Activated CD8-positive, alpha-beta T cell treated with anti-CD3 and anti-CD28 coated beads, Interleukin-2, amount 10 ng/mL, durations not matched to agents 7 days and 5 days (primary cell): ENCODE measurements around the gene KAT7. TPM values are rescaled to one million over a fixed set of nuclear protein-coding genes. Genes with fewer than 3 reads are reported as not detected.
"Not testable (repeated sequence)": the region's sequence is repeated elsewhere in the genome, so short reads cannot be mapped to it uniquely, and the experiment has no call there.

ENCODE experiments used
- ATAC-seq: fragments of 150-1000 bp; cut with Tn5 transposase; one replicate; pipeline ENCODE4 v1.10.0; 2021; ENCODE audit warnings: moderate library complexity
- CTCF ChIA-PET: fragments of 350-600 bp; sonication (Branson Sonifier 250); formaldehyde crosslinking; loops from one replicate; lab custom pipeline; 2021; ENCODE audit warnings: antibody characterized with exemption; lab: Charles Lee
- POLR2A ChIA-PET: fragments of 350-600 bp; sonication (Branson Sonifier 250); formaldehyde crosslinking; loops from one replicate; lab custom pipeline; 2021; ENCODE audit warnings: antibody characterized with exemption; lab: Charles Lee
- DNase-seq: peaks from one replicate; pipeline ENCODE4 v3.0.0-alpha.2; 2020
- H3K27ac Mint-ChIP-seq: one replicate; pipeline ENCODE4 v1.8.0; 2021; ENCODE audit warnings: mild to moderate bottlenecking, mixed read lengths
- H3K27me3 Mint-ChIP-seq: one replicate; pipeline ENCODE4 v1.8.0; 2021; ENCODE audit warnings: low read depth, mixed read lengths
- H3K36me3 Mint-ChIP-seq: one replicate; pipeline ENCODE4 v1.8.0; 2021; ENCODE audit warnings: low read depth, mixed read lengths
- H3K4me1 Mint-ChIP-seq: one replicate; pipeline ENCODE4 v1.8.0; 2021; ENCODE audit warnings: low read depth, mixed read lengths
- H3K4me3 Mint-ChIP-seq: one replicate; pipeline ENCODE4 v1.8.0; 2021; ENCODE audit warnings: mild to moderate bottlenecking, mixed read lengths
- H3K9me3 Mint-ChIP-seq: one replicate; pipeline ENCODE4 v1.8.0; 2022; ENCODE audit warnings: mixed read lengths; ENCODE audit not compliant: insufficient read depth
- total RNA-seq, 2 experiments: library from RNA; stranded (reverse); gene quantifications; one replicate each; pipeline ENCODE4 v1.2.3, GENCODE V29; 2021

The KAT7 gene
- total RNA-seq, 2 experiments from 2014 or later: 75.8 to 76.0 TPM

DNA sequence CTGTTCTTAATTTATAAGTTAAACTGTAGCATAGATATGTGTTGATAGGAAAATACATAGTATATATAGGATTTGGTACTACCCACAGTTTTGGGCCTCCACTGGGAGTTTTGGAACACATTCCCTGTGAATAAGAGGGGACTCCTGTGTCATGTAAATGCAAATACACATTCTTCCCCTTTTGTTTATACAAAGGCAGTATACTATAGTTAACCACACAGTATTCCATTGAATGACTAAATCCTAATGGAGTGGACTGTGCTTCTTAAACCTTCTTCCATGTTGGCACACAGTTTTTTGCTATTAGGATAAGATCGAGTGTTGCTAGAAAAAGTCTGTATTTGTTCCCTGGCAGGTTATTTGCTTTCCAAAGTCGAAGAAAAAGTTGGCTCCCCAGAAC lies 37.2 kb downstream of the KAT7 start:
- ChIA-PET CTCF (no interaction called here), POLR2A (no interaction called here)
- Mint-ChIP-seq H3K4me3 (no peak overlapping the region), H3K36me3 (peaks cover 74% of the 10 kb centered on the region), H3K27ac (no peak overlapping the region), H3K27me3 (no peaks in the 10 kb centered on the region), H3K4me1 (peaks cover 9% of the 10 kb centered on the region), H3K9me3 (no peaks in the 10 kb centered on the region)
- DNase-seq (no peak), ATAC-seq (no peak)

DNA sequence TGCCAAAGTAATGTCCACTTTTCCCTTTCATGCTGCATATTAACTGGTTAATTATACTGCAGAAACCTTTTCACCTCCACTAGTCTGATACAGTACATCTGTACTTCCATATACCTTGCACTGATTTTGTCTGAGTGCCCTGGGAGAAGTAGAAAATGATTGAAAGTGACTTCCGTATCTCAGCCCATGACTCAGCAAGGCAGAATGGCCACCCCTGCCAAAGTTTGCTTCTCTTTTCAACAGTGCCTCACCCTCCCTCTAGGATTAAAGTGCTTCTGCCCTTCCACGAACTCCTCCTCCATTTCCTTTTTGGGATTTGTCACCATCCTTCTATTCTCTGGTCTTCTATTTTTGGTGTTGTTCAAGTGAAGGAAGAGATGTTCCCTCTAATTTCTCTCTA lies 39.8 kb downstream of the KAT7 start:
- H3K27ac Mint-ChIP-seq, H3K27me3 Mint-ChIP-seq, POLR2A ChIA-PET, H3K4me3 Mint-ChIP-seq, H3K9me3 Mint-ChIP-seq, ATAC-seq, DNase-seq, CTCF ChIA-PET, H3K4me1 Mint-ChIP-seq: not testable (repeated sequence)
- peaks cover 66% of the 10 kb centered on the region for H3K36me3 Mint-ChIP-seq

GRCh38 chr17:49829026-49829425 lies 40.5 kb downstream of the KAT7 start:
- DNase-seq (no peak), ATAC-seq (no peak)
- ChIA-PET CTCF (interaction anchor here (0.9 kb wide), 1 partner anchor 169 kb away, joined by 3 read pairs; no protein-coding TSS in a partner anchor), POLR2A (no interaction called here)
- H3K36me3 Mint-ChIP-seq: peaks cover 67% of the 10 kb centered on the region
- H3K9me3 Mint-ChIP-seq: no peaks in the 10 kb centered on the region
- H3K27me3 Mint-ChIP-seq: no peaks in the 10 kb centered on the region
- H3K4me3 Mint-ChIP-seq: no peak overlapping the region
- H3K4me1 Mint-ChIP-seq: no peaks in the 10 kb centered on the region
- H3K27ac Mint-ChIP-seq: no peak overlapping the region

- H3K4me3 Mint-ChIP-seq: no peak overlapping the region
- no peaks in the 10 kb centered on the region for H3K27me3 Mint-ChIP-seq
- ChIA-PET CTCF (interaction anchor here (0.9 to 2.0 kb wide), 3 partner anchors 166 to 273 kb away, joined by 3 to 5 read pairs (median 3); no protein-coding TSS in a partner anchor), POLR2A (interaction anchor here (0.5 kb wide), 1 partner anchor 78 kb away, joined by 3 read pairs; no protein-coding TSS in a partner anchor)
- DNase-seq (no peak), ATAC-seq (no peak)
- H3K27ac Mint-ChIP-seq: no peak overlapping the region
- no peaks in the 10 kb centered on the region for H3K9me3 Mint-ChIP-seq
- no peaks in the 10 kb centered on the region for H3K4me1 Mint-ChIP-seq
- H3K36me3 Mint-ChIP-seq: peaks cover 66% of the 10 kb centered on the region
Observed at GRCh38 chr17:49830605-49831004, 42.1 kb downstream of the KAT7 start.

GRCh38 chr17:49832840-49833599 lies 44.5 kb downstream of the KAT7 start:
- H3K27ac Mint-ChIP-seq: no peak overlapping the region
- no peak for ATAC-seq
- no peaks in the 10 kb centered on the region for H3K9me3 Mint-ChIP-seq
- peaks cover 61% of the 10 kb centered on the region for H3K36me3 Mint-ChIP-seq
- DNase-seq: no peak
- H3K27me3 Mint-ChIP-seq: no peaks in the 10 kb centered on the region
- ChIA-PET POLR2A (interaction anchor here (0.6 to 1.3 kb wide), 2 partner anchors 30 to 86 kb away, joined by 3 to 4 read pairs; no protein-coding TSS in a partner anchor), CTCF (interaction anchor here (1.0 to 1.2 kb wide), 2 partner anchors 265 to 277 kb away, joined by 3 read pairs; no protein-coding TSS in a partner anchor)
- H3K4me3 Mint-ChIP-seq: no peak overlapping the region
- no peaks in the 10 kb centered on the region for H3K4me1 Mint-ChIP-seq

DNA sequence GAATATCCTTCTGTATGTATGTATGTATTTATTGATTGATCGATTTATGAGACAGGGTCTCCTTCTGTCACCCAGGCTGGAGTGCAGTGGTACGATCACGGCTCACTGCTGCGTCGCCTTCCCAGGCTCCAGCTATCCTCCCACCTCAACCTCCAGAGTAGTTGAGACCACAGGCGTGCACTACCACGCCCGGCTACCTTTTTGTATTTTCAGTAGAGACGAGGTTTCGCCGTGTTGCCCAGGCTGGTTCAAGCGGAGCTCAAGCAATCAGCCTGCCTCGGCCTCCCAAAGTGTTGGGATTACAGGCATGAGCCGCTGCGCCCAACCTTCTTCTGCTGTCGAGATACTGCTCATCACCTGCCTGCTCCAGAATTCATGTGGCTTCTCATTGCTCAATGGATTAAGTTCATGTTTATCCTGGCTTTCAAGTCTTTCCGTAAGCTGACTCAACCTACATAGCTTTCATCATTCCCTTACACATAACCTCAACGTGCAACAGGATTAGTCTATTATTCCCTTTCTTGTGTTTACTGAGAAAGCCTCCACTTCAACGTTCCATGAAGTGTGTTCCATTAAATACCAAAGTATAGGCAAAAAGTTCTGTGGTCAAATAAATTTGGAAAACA lies 45.8 kb downstream of the KAT7 start:
- no peak overlapping the region for H3K4me3 Mint-ChIP-seq
- H3K9me3 Mint-ChIP-seq: no peaks in the 10 kb centered on the region
- no peaks in the 10 kb centered on the region for H3K4me1 Mint-ChIP-seq
- H3K27ac Mint-ChIP-seq: no peak overlapping the region
- ChIA-PET POLR2A (no interaction called here), CTCF (interaction anchor here (1.2 kb wide), 1 partner anchor 267 kb away, joined by 3 read pairs; no protein-coding TSS in a partner anchor)
- ATAC-seq (no peak), DNase-seq (no peak)
- H3K27me3 Mint-ChIP-seq: no peaks in the 10 kb centered on the region
- peaks cover 50% of the 10 kb centered on the region for H3K36me3 Mint-ChIP-seq

GRCh38 chr17:49835472-49835871 lies 47.0 kb downstream of the KAT7 start:
- ChIA-PET POLR2A (no interaction called here), CTCF (interaction anchor here (0.6 kb wide), 1 partner anchor 15 kb away, joined by 3 read pairs; no protein-coding TSS in a partner anchor)
- no peak for DNase-seq
- Mint-ChIP-seq H3K4me1 (no peaks in the 10 kb centered on the region), H3K4me3 (no peak overlapping the region), H3K9me3 (no peaks in the 10 kb centered on the region), H3K27me3 (no peaks in the 10 kb centered on the region), H3K27ac (peak overlapping the region; percentile 31), H3K36me3 (peaks cover 40% of the 10 kb centered on the region)
- no peak for ATAC-seq

DNA sequence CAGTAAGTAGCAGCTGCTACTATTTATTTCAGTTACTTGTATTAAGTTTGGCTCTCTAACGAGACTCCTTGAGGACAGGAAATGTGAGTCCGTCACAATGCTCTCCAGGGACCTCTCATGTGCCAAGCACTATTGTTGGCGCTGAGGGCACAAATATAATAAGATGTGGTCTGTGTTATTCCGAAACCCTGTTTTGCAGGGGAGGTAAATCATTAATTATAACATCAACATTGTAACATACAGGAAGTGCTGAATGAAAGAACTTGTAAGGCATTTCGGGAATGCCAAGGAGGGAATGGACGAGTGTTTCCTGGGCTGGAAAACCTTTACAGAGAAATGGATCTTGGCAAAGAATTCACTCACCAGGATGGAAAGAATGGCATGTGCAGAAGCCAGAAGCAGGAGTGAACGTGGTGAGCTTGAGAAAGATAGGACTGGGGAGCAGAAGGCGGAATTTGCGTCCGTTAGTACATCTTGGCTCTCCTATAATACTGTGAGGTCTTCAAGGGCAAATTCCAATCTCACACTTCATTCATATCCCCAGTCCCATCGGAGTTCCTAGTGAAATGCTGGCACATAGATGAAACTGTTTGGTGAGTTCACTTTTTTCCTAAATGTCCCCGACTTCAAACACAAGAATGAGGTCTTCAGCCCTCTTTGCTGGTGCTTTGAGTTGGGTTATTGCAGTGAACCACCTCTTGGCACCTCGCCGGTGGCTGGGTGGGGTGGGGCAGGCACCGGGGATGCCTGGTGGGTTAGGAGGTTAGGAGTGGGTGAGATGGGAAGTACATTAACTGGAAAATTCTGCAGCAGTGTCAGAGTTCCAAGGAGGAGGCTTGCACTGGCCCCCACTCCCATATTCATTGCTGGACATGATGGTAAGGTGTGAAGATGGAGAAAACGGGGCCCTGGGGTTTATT lies 47.9 kb downstream of the KAT7 start:
- Mint-ChIP-seq H3K27ac (no peak overlapping the region), H3K4me1 (no peaks in the 10 kb centered on the region), H3K4me3 (no peak overlapping the region), H3K27me3 (no peaks in the 10 kb centered on the region), H3K36me3 (peaks cover 38% of the 10 kb centered on the region), H3K9me3 (no peaks in the 10 kb centered on the region)
- ChIA-PET POLR2A (interaction anchor here (0.8 kb wide), 1 partner anchor 48 kb away, joined by 4 read pairs; the partner anchor contains the start of gene KAT7), CTCF (interaction anchor here (0.6 kb wide), 1 partner anchor 14 kb away, joined by 3 read pairs; no protein-coding TSS in a partner anchor)
- DNase-seq (no peak), ATAC-seq (no peak)

- POLR2A ChIA-PET: no interaction called here
- CTCF ChIA-PET: no interaction called here
- H3K9me3 Mint-ChIP-seq: no peaks in the 10 kb centered on the region
- no peak for DNase-seq
- H3K36me3 Mint-ChIP-seq: peaks cover 18% of the 10 kb centered on the region
- H3K4me3 Mint-ChIP-seq: no peak overlapping the region
- no peak overlapping the region for H3K27ac Mint-ChIP-seq
- ATAC-seq: no peak
- no peaks in the 10 kb centered on the region for H3K27me3 Mint-ChIP-seq
- H3K4me1 Mint-ChIP-seq: peaks cover 13% of the 10 kb centered on the region
Observed at GRCh38 chr17:49839455-49839854, 51.0 kb downstream of the KAT7 start.

DNA sequence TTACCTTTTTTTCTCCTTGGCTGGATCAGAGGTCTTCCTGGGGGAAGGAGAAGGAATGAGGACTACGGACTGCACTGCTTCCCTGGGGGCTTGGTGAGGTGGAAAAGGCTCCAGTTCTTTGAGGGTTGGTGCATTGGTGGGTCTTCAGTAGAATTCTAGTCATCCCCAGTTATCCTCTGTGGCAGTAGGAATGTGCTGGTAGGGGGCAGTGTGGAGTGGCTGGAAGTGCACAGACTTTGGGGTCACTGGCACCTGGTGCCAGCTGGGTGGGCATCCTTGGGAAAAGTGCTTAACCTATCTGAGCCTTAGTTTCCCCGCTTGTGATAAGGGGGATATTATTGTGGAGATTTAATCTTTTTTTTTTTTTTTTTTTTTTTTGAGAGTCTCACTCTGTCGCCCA lies 53.1 kb downstream of the KAT7 start:
- Mint-ChIP-seq H3K36me3 (peaks cover 3% of the 10 kb centered on the region), H3K9me3 (no peaks in the 10 kb centered on the region), H3K4me3 (no peak overlapping the region), H3K27me3 (no peaks in the 10 kb centered on the region), H3K27ac (no peak overlapping the region), H3K4me1 (peaks cover 24% of the 10 kb centered on the region)
- ChIA-PET CTCF (no interaction called here), POLR2A (no interaction called here)
- DNase-seq (no peak), ATAC-seq (no peak)

GRCh38 chr17:49842371-49842770 lies 53.9 kb downstream of the KAT7 start:
- Mint-ChIP-seq H3K27ac (no peak overlapping the region), H3K27me3 (no peaks in the 10 kb centered on the region), H3K36me3 (peaks cover 2% of the 10 kb centered on the region), H3K4me1 (peaks cover 24% of the 10 kb centered on the region), H3K9me3 (no peaks in the 10 kb centered on the region), H3K4me3 (no peak overlapping the region)
- ATAC-seq (no peak), DNase-seq (no peak)
- ChIA-PET POLR2A (no interaction called here), CTCF (no interaction called here)
